Hippocampal formation (tissue), 2 donors: ENCODE measurements around the gene CBFB.
"Not testable (repeated sequence)": the region's sequence is repeated elsewhere in the genome, so short reads cannot be mapped to it uniquely, and the experiment has no call there.

ENCODE experiments used
- DNase-seq, 2 donors: peaks; one replicate each; lab custom pipeline; 2025; lab: John Stamatoyannopoulos, UW

The CBFB gene

DNA sequence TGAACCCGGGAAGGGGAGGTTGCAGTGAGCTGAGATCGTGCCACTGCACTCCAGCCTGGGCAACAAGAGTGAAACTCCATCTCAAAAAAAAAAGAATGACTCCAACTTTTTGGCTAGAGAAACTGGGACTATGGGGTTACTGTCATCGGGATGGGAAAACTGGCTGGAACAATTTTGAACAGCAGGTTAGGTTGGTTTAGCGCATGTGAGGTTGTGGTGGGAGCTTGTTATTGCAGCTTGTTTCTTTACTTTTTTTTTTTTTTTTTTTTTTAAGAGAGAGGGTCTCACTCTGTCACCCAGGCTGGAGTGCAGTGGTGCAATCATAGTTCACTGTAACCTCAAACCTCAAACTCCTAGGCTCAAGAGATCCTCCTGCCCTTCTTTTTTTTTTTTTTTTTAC lies 12.6 kb downstream of the CBFB start:
- not testable (repeated sequence) for DNase-seq

GRCh38 chr16:67043420-67043819 lies 14.5 kb downstream of the CBFB start:
- DNase-seq: no peak

GRCh38 chr16:67050796-67051195 lies 21.8 kb downstream of the CBFB start:
- DNase-seq: no peak

GRCh38 chr16:67052399-67052798 lies 23.4 kb downstream of the CBFB start:
- no peak for DNase-seq

DNA sequence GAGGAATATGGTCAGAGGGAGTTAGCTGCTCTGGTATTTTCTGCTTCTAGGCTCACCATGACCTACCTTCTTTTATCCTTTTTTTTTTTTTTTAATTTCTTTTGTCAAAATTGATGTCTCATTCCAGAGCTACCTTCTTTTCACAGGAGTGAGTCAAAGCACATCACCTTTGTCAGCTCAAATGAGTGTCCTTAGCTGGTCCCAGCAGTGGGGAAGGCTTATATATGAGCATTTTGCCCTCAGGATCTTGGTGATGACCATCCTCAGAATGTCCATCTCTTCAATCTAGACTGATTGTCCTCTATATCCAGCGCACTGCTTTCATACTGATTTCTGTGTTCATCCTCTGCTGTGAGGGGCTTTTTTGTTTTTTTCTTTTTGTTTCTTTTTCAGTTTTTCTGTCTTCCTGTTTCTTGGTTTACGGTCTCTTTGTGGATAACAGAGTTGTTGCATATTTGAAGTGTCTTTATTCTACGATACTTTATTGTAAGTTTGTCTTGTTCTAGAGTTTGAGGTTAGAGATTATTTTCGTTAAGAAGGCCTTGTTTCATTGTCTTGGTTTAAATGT lies 24.9 kb downstream of the CBFB start:
- no peak for DNase-seq

DNA sequence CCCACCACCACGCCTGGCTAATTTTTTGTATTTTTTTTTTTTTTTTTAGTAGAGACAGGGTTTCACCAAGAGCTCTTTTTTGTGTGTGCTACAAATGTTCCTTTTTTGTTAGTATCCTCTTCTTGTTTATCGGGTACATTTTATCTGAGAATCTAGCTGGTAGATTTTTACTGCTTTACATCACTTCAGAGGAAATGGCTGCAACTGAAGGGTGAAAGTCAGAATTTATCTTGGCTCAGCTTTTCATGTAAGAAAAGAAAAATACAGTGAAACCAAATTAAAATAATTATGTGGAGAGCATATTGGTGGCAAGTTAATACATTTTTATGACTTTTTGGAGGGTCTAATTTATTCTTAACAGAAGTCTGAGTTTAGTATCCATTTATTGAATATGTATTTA lies 26.0 kb downstream of the CBFB start:
- DNase-seq: no peak

DNA sequence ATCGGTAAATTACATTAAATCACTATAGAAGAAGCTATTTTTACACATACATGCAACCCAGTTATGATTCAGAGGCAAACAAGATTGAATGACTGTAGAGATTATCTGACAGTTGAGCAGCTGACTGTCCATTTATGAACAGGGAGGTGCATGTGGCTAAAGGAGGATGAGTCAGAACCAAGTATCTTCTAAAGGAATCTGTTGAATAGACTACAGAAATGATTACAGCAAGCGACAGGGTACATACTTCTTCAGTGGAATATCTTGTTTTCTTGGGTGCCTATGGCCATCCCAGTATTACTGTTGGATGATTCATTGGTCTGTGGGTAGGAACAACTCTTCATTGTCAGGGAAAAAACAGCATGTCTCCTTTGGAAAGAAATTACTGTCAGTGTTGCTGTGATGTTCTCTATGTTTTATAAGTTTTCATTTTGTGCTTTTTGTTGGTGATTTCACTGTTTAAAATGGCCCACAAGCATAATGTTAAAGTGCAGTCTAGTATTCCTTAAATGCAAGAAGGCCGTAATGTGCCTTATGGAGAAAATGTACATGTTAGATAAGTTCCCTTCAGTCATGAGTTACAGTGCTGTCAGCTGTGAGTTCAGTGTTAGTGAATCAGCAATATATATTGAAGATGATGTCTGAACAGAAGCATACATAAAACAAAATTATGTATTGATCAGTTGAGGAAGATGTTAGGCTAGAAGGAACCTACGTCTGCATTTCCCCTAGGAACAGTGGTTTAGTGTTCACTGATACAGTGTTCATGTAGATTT lies 27.0 kb downstream of the CBFB start:
- no peak for DNase-seq

- DNase-seq: no peak
Measured at GRCh38 chr16:67063008-67063407, 34.1 kb downstream of the CBFB start.

GRCh38 chr16:67068212-67068753 lies 39.3 kb downstream of the CBFB start:
- DNase-seq: no peak

- peak in 1 of 2 donors; percentile 17 for DNase-seq
Measured at GRCh38 chr16:67071476-67072048, 42.6 kb downstream of the CBFB start.

DNA sequence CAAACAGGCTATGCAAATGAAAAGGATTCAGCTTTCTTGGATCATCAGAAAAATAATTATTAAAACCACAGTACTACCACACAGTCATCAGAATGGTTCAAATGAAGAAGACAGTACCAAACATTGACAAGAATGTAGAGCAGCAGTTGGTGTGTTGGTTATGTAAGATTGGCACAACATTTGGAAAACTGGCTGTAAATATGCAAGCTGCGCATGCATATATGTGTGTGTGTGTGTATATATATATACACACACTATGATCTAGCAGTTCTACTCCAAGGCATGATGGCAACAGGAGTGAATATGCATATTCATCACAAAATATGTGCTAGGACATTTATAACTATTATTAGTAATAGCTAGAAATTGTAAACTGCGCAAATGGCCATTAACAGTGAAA lies 46.4 kb downstream of the CBFB start:
- no peak for DNase-seq

GRCh38 chr16:67077871-67078270 lies 48.9 kb downstream of the CBFB start:
- DNase-seq: no peak

- DNase-seq: no peak
Measured at GRCh38 chr16:67082100-67082499, 53.2 kb downstream of the CBFB start.

- DNase-seq: no peak
Measured at GRCh38 chr16:67082891-67083290, 53.9 kb downstream of the CBFB start.

- DNase-seq: no peak
Measured at GRCh38 chr16:67084345-67085028, 55.5 kb downstream of the CBFB start.

GRCh38 chr16:67086822-67087221 lies 57.9 kb downstream of the CBFB start:
- no peak for DNase-seq

- DNase-seq: no peak
Measured at GRCh38 chr16:67087291-67087690, 58.3 kb downstream of the CBFB start.

DNA sequence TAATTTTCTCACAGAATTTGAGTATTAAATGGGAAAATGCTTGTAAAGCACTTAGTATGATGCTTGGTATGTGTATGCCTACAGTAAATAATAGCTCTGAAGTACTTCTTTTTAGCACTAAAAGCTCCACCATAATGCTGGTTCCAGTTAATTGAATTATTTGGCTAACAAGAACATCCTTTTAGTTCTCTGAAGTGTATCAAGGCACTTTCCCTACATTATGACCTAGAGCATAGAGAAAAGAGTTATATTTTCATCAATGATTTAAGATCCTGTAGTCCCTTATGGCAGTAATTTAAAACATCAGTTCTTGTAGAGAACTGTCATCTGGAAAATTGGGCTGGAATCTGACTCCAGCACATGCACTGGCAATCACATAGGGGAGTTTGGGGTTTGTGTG lies 58.9 kb downstream of the CBFB start:
- DNase-seq: no peak

GRCh38 chr16:67088551-67088950 lies 59.6 kb downstream of the CBFB start:
- no peak for DNase-seq

DNA sequence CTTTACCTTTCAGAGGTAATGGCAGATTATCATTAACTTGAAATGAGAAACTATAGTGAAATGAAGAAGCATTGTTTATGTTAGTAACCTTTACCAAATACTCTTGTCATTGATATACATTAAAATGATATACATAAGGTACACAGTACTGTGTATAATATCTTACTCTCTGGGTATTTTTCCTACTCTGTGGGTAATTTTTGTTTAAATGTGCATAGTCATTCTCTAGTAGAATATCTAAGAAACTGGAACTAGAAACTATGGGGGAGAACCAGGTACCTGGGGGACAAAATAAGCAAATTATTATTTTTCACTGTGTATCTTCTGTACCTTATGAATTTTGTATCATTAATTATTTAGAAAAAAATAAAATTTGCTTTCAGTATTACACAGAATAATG lies 60.2 kb downstream of the CBFB start:
- no peak for DNase-seq

DNA sequence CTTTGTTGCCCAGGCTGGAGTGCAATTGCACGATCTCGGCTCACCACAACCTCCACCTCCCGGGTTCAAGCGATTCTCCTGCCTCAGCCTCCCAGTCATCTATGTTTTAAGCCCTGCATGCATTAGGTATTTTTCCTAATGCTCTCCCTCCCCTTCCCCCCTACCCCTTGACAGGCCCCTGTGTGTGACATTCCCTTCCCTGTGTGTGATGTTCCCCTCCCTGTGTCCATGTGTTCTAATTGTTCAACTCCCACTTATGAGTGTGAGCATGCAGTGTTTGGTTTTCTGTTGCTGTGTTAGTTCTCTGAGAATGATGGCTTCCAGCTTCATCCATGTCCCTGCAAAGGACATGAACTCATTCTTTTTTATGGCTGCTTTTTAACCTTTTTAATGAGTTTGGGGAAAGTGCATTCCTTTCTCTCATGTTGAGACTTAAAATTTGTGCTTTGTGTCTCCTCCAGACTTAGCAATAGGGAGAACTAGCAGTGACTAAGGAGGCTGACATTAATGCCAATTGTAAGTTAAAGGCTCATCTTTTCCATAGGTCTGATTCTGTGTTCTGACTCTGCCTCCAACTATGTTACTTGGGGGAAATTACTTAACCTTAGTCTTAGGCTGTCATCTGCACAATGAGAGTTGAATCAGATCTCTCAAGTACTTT lies 63.1 kb downstream of the CBFB start:
- no peak for DNase-seq

DNA sequence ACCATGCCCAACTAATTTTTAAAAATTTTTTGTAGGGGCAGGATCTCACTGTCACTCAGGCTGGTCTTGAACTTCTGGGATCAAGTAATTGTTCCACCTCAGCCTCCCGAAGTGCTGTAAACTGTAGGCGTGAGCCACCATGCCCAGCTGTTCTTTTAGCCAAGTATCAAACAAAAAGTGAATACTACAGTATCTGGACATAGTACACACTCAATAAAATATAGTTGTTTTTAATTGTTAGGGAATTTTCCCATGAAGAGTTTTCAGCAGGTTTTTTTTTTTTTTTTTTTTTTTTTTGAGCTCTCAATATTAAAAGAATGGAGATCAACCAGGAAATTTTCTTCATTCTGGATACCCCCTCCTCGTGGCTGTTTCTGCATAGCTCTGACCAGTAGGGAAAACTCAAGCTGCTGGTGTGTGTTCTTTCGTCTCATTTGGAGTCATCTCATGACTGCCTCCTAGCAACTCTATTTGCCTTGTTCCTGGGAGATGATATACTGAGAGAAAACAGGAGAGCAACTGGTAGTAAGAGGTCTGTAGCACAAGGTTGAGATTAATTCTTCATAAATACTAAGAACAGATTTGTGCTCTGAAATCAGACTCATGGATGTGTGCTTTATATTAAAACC lies 64.3 kb downstream of the CBFB start:
- no peak for DNase-seq
